Activated T-cell treated with anti-CD3 and anti-CD28 coated beads, Interleukin-2, amount 50 U/mL, for 48 hours (primary cell): Measurements from ENCODE around the gene NUAK1.
A peak's percentile ranks its signal among the peaks of the same experiment; 100 is the strongest.

Source experiments
- DNase-seq, 2 experiments: peaks; one replicate each; pipeline ENCODE4 v3.0.0-alpha.2; 2020

The NUAK1 gene

GRCh38 chr12:106138633-106139421 is at the start of gene NUAK1:
TSS of gene NUAK1 (minus strand) at chr12:106138954. CDS start at chr12:106138653, 301 bp downstream.
- DNase-seq, result peak; percentile 26 to 34

DNA sequence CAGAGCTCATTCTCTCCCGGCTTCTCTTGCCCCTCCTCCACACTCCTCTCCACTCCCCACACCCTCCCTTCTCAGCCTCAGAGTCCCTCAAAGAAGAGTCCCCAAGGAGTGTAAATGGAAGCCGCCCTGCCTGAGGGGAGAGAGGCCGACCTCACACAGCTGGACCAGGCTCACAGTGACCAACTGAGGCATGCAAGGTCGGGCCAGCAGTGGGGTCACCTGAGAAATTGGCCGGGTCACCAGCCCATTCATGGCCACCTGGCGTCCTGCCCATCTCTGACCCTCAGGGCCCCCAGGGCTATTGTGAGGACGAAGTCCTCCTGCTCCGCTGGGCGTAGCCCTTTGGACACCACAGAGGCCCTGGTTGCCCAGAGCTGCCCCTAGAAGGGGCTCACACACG is 49.5 kb upstream of the NUAK1 start:
- DNase-seq, result no peak

- DNase-seq, result no peak
Observed at GRCh38 chr12:106187842-106188241, 49.1 kb upstream of the NUAK1 start.

DNA sequence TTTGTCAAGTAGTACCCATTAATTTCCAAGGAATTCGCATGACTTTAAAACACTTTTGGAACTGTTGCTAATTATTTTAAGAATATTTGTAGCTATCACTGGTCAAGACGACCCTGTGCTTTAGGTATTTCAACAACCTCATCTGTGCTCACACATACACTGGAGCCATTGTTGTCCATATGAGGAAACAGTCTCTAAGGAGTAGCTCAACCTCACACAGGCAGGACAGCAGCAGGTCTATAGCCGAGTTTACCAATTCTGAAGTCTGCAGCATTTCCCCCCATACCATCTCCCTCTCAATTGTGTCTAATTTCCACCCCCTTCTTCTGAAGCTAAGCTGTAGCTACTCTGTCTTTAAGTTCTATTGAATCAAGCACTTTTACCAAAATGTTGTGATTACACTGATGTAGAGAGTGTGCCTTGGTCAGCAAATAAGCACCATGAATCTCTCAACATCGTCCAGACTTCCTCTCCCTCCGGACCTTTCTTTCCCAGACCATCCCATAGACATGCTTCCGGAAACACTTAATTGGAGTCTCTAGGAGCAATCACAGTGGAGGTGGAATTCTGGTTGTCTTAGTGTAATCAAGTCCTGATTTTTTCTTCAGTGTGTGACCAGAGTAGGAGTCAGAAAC is 48.5 kb upstream of the NUAK1 start:
- DNase-seq, result no peak

- no peak for DNase-seq
Observed at GRCh38 chr12:106183735-106184134, 45.0 kb upstream of the NUAK1 start.

GRCh38 chr12:106181401-106182114 is 42.8 kb upstream of the NUAK1 start:
- no peak for DNase-seq

DNA sequence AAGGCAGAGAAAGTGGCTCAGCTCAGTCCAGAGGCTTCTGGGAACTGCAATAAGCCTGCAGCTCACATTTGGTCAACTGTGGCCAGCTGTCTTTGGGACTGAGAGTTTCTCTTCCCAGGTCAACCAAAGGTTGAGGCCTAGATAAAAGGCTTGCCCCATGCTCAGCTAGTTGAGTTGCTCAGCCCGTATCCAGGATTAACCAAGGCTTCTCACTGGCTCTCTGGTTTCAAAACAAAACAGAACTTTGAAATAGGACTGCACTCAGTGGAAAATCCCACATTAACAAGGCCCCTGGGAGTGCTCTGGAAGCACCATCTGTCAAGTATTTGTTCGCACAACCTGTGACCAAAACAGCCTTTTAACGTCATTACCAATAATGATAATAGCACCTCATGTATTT is 40.3 kb upstream of the NUAK1 start:
- DNase-seq, result no peak

GRCh38 chr12:106178562-106178961 is 39.8 kb upstream of the NUAK1 start:
- no peak for DNase-seq

DNA sequence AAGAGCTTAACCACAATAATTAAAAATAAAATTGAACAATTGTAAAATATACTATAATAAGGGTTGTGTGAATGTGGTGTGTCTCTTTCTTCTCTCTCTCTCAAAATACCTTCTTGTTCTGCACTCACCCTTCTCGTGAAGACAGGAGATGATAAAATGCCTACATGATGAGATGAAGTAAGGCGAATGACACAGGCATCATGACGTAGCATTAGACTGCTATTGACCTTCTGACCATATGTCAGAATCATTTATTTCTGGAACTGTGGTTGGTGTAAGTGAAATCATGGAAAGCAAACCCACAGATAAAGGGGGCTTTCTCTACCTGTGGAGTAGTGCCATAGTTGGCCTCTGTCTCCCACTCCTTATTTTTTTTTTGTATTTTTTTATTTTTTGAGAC is 37.8 kb upstream of the NUAK1 start:
- no peak for DNase-seq

DNA sequence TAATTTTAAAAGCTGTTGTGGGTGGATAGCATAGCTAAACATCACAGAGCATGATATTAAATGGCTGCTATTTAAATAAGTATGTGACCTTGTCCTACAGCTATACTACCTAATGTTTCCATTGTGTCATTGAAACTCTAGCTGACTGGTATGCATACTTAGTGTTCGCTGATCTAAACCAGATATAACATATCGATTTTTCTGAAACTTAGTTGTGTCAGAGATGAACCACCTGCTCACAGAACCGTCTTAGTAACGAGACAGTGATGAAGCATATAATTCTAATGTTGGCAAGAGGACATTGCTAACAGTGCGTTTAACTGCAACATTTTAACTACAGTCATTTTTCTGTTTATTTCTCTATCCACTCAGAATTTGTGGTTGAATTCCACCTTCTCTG is 36.1 kb upstream of the NUAK1 start:
- DNase-seq, result no peak

GRCh38 chr12:106173442-106173841 is 34.7 kb upstream of the NUAK1 start:
- DNase-seq, result no peak

DNA sequence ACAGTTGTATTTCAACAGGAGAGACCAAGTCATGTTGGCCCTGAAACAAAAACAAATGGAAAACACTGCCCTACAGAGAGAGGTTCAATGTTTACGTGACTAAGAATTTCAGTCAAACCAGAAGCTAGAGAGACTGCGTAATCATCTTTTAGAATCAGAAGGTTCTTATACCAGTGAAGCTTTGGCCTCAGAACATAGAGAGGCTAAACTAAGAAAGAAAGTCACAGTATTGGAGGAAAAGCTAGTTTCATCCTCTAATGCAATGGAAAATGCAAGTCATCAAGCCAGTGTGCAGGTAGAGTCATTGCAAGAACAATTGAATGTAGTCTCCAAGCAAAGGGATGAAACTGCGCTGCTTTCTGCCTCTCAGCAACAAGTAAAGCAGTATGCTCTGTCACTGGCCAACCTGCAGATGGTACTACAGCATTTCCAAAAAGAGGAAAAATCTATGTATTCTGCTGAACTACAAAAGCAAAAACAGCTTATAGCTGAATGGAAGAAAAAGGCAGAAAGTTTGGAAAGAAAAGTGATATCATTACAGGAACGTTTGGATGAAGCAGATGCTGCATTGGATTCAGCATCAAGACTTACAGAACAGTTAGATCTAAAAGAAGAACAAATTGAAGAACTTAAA is 32.5 kb upstream of the NUAK1 start:
- DNase-seq, result no peak

DNA sequence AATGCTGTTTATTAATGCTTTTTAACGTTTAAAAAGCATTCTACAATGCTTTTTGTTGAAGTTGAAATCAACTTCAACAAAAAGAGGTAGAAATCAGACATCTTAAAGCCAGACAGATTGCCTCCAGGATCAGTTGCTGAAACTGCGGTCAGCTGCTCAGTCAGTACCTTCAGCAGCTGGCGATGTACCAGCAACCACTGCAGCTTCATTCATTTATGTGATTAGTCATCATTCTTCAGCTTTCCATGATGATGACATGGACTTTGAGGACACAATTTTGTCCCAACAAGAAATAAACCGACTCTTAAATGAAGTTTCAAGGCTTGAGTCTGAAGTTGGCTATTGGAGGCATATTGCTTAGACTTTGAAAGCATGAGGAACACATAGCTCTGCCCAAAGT is 31.5 kb upstream of the NUAK1 start:
- DNase-seq, result no peak

GRCh38 chr12:106163712-106164111 is 25.0 kb upstream of the NUAK1 start:
- DNase-seq, result no peak

DNA sequence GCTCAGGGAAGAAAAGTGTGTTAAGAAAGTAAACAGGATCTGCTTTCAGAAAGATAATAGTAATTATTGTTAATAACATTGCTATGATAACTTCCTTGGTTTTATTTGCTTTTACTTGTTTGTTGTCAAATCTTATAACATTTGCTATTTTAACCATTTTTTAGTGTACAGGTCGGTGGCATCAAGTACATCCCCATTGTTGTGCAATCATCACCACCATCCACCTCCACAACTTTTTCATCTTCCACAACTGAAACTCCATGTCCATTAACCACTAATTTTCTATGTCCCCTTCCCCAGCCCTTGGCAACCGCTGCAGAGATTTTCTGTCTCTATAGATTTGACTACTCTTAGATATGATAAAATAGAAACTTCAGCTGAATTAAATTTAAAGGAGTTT is 22.7 kb upstream of the NUAK1 start:
- DNase-seq, result no peak

DNA sequence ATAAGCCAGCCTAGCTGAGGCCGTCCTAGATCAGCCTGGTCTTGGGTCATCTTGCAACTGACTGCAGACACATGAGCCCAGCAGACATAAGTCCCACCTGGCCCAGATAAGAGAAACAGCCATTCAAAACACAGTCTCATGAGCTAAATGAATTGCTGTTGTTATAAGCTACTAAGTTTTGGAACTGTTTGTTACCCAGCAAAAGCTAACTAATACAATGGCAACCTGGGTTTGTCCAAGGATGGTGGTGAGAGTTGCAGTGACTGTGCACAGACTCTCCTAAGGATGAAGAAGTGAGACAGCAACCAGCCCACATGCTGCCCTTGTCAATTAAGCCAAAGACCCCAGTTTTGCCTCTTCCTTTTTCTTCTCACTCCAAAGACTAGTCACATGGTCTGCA is 22.2 kb upstream of the NUAK1 start:
- no peak for DNase-seq

- no peak for DNase-seq
Observed at GRCh38 chr12:106157802-106158201, 19.0 kb upstream of the NUAK1 start.

DNA sequence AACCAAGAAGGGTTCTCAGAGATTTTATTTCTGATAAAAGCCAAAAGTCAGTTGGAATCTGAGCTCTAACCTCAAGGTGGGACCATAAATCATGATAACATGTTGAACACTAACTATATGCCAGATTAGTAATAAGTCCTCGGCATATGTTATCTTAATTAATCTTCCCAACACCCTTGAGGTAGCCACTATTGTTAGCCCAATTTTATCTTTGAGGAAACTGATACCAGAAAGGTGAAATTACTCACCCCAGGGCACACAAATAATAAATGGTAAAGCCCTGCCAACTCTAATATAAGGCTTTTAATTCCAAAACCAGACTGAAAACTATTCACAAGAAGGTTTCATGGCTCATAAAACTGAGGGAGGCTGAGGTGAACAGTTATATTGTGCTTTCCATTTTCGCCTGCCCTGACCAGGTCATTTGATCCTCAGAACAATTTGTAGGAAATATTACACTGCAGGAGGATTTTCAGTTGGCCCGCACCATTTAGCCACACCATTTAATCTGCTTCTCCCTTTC is 16.1 kb upstream of the NUAK1 start:
- no peak for DNase-seq

DNA sequence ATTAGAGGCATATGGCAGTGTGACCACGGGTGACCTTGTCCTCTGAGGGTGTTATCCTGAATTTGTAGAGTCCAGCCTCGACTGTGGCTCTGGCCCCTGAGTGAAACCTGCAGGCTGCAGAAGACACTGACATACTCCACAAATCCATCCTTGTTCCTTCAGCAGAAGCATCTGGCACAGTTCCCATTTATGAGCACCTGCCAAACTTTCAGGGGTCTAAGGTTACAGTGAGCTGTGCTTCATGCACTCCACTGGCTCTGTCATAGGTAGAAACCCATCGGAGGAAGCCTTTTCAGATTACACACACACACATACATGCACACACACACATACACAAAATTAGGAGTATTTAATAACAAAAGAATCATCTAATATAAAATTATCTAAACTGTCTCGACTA is 13.6 kb upstream of the NUAK1 start:
- no peak for DNase-seq

DNA sequence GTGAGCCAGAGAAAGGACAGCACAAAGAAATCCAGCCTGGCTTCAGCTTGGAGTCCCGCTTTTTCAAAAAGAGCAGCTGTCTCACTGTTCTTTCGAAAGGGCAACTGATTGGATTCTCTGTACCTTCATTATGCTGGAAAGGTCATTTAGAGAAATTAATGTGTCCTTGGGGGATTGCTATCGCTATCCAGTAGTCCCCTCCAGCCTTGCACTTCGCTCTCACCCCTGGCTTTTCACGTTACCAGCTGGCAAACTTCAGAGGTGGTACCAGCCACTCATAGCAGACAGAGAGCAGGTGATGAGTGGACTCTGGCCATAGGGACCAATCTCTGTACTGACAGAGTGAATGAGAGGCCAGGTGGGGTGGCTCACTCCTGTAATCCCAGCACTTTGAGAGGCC is 11.8 kb upstream of the NUAK1 start:
- DNase-seq, result no peak

- DNase-seq, result no peak
Observed at GRCh38 chr12:106149096-106149784, 10.5 kb upstream of the NUAK1 start.

DNA sequence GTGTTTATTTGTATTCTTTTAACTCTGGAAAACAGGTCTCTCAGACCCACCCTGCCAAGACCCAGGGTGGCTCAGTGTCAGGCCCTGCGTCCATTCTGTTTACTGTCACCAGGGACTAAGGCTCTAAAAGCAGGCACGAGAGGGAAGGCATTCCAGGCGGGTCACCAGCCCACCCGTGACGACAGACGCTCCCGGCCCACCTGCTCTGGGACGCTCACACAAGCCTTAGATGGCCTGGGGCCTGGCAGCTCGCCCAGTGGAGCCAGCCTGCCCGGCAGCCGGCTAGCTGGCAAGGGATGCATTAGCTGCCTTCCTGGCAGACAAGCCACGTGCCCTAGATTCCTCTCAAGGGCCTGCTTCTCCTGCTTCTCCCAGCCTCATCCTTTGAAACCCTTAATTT is 9.2 kb upstream of the NUAK1 start:
- no peak for DNase-seq

DNA sequence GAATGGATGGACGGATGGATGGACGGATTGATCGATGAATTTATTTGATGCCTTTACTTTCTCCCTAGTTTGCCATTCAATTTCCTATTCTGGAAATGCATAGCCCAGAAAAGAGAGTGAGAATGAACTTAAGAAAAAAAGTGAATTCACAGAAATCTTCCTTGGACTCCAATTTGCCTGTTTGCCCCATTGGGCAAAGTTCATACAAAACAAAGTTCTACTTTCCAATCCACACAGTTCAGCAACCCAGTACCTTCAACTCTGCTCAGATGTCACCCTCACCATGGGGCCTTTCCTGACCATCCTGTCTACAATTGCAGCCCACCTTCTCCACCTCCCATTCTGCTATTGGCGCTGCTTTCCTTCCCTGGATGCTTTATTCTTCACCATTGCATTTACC is 8.2 kb upstream of the NUAK1 start:
- no peak for DNase-seq
